ENCODE data around the gene KCNAB1.

GRCh38 chr3:156184156-156184555, 63.8 kb downstream of the KCNAB1 start:
- no peak for TF ChIP-seq PPARA (CRISPR knock-in tag; IDR thresholded peaks at IDR 0.05; ENCODE audit: borderline replicate concordance)
- TF ChIP-seq TCF4 (CRISPR knock-in tag; IDR thresholded peaks at IDR 0.05; ENCODE audit: borderline replicate concordance): no peak
- no peak for TF ChIP-seq RARB (CRISPR knock-in tag; IDR thresholded peaks at IDR 0.05)
- TF ChIP-seq SNAI2 (CRISPR knock-in tag; IDR thresholded peaks at IDR 0.05): no peak
- no peak for TF ChIP-seq CSDC2 (CRISPR knock-in tag; IDR thresholded peaks at IDR 0.05)
- TF ChIP-seq POU6F1 (CRISPR knock-in tag; IDR thresholded peaks at IDR 0.05; ENCODE audit: borderline replicate concordance, low read depth): no peak
- no peak for TF ChIP-seq GLIS3 (CRISPR knock-in tag; IDR thresholded peaks at IDR 0.05)
- no peak for TF ChIP-seq ARNTL (CRISPR knock-in tag; IDR thresholded peaks at IDR 0.05; ENCODE audit: borderline replicate concordance, low read depth)
- no peak for TF ChIP-seq ZC3H10 (CRISPR knock-in tag; IDR thresholded peaks at IDR 0.05)
- no peak for TF ChIP-seq TSHZ2 (CRISPR knock-in tag; IDR thresholded peaks at IDR 0.05)
- TF ChIP-seq ZNF565 (CRISPR knock-in tag; conservative IDR thresholded peaks at IDR 0.05; ENCODE audit: low read depth): no peak
- TF ChIP-seq CREB5 (CRISPR knock-in tag; IDR thresholded peaks at IDR 0.05; ENCODE audit: low read depth): no peak
